ENCODE measurements around the gene TPST1.

DNA sequence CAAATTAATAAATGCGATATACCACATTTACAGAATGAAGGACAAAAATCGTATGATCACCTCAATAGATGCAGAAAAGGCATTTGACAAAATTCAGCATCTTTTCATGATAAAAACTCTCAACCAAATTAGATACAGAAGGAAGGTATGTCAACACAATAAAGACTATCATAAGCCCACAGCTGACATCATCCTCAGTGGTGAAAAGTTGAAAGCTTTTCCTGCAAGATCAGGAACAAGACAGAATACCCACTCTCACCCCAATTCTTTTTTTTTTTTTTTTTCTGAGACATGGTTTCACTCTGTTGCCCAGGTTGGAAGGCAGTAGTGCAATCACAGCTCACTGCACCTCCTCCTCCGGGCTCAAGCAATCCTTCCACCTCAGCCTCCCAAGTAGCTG is 67.2 kb downstream of the TPST1 start:
- TF ChIP-seq NRF1 (IDR thresholded peaks at IDR 0.05; ENCODE audit: low read depth, low read length), result no peak
- TF ChIP-seq, protein P1, sequence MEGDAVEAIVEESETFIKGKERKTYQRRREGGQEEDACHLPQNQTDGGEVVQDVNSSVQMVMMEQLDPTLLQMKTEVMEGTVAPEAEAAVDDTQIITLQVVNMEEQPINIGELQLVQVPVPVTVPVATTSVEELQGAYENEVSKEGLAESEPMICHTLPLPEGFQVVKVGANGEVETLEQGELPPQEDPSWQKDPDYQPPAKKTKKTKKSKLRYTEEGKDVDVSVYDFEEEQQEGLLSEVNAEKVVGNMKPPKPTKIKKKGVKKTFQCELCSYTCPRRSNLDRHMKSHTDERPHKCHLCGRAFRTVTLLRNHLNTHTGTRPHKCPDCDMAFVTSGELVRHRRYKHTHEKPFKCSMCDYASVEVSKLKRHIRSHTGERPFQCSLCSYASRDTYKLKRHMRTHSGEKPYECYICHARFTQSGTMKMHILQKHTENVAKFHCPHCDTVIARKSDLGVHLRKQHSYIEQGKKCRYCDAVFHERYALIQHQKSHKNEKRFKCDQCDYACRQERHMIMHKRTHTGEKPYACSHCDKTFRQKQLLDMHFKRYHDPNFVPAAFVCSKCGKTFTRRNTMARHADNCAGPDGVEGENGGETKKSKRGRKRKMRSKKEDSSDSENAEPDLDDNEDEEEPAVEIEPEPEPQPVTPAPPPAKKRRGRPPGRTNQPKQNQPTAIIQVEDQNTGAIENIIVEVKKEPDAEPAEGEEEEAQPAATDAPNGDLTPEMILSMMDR (IDR thresholded peaks at IDR 0.05), result no peak
- TF ChIP-seq, protein P2, sequence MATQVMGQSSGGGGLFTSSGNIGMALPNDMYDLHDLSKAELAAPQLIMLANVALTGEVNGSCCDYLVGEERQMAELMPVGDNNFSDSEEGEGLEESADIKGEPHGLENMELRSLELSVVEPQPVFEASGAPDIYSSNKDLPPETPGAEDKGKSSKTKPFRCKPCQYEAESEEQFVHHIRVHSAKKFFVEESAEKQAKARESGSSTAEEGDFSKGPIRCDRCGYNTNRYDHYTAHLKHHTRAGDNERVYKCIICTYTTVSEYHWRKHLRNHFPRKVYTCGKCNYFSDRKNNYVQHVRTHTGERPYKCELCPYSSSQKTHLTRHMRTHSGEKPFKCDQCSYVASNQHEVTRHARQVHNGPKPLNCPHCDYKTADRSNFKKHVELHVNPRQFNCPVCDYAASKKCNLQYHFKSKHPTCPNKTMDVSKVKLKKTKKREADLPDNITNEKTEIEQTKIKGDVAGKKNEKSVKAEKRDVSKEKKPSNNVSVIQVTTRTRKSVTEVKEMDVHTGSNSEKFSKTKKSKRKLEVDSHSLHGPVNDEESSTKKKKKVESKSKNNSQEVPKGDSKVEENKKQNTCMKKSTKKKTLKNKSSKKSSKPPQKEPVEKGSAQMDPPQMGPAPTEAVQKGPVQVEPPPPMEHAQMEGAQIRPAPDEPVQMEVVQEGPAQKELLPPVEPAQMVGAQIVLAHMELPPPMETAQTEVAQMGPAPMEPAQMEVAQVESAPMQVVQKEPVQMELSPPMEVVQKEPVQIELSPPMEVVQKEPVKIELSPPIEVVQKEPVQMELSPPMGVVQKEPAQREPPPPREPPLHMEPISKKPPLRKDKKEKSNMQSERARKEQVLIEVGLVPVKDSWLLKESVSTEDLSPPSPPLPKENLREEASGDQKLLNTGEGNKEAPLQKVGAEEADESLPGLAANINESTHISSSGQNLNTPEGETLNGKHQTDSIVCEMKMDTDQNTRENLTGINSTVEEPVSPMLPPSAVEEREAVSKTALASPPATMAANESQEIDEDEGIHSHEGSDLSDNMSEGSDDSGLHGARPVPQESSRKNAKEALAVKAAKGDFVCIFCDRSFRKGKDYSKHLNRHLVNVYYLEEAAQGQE (IDR thresholded peaks at IDR 0.05; ENCODE audit: low read depth, low read length), result no peak

Data from SK-N-SH (cell line).